GM21737 (cell line): ENCODE results near the gene THAP9.
"Not testable (repeated sequence)": the region's sequence is repeated elsewhere in the genome, so short reads cannot be mapped to it uniquely, and the experiment has no call there.

Experiments
- ATAC-seq: cut with Tn5 transposase; IDR thresholded peaks from one replicate; pipeline ENCODE4 v1.9.1; 2021; ENCODE audit warnings: mild to moderate bottlenecking, moderate library complexity; ENCODE audit not compliant: unreplicated experiment

THAP9 gene

GRCh38 chr4:82900411-82901182, at the start of gene THAP9:
TSS of gene THAP9 (plus strand) at chr4:82900735. CDS start at chr4:82900803, 68 bp downstream.
- peak; percentile 88 for ATAC-seq

- ATAC-seq, result no peak
Measured at GRCh38 chr4:82851318-82851717, 49.2 kb upstream of the THAP9 start.

DNA sequence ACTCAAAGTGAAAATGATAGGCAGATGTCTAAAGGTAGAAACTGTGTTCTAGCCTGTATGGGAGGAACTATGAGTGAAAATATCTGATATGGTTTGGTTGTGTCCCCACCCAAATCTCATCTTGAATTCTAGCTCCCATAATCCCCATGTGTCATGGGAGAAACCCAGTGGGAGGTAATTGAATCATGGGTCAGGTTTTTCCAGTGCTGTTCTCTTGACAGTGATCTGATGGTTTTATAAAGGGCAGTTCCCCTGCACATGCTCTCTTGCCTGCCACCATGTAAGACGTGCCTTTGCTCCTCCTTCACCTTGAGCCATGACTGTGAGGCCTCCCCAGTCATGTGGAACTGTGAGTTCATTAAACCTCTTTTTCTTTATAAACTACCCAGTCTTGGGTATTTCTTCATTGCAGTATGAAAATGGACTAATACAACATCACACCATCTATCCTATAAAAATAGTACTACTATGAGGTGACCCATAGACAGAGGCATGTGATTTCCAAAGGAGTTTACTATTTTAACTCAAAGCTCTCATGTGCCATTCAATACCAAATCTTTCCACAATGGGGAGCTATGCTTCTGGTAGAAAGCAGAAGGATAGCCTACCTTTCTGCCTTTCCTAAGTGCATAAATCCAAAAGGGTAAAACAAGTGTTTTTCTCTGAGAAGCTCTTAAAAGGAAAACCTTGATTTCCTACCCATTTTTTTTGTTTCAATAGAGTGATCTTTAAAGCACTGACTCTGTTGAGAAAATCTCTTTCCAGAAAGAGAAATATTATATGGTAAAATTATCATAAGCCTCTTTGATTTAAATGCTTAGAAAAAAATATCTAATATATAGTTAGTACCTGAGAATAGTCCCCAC, 48.4 kb upstream of the THAP9 start:
- no peak for ATAC-seq

GRCh38 chr4:82852751-82853285, 47.7 kb upstream of the THAP9 start:
- no peak for ATAC-seq

GRCh38 chr4:82860487-82860886, 40.0 kb upstream of the THAP9 start:
- not testable (repeated sequence) for ATAC-seq

DNA sequence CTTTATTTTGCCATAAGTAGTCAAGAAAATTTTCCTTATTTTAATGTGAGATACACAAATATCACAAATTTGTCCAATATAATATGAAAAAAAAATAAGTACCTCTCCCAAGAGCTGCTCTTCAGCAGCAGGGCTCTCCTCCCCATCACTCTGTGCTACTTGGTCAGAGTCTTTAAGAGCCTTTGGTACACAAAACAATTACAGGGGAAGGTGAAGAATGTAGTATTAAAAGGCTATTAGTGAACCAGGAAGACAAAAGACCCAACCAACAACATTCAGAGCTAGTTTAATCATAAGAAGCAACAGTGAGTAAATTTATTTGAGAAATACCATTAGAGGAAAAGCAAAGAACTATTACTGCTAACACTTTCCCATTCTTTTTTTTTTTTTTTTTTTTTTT, 39.0 kb upstream of the THAP9 start:
- ATAC-seq, result no peak

- ATAC-seq, result no peak
Measured at GRCh38 chr4:82864336-82864979, 36.1 kb upstream of the THAP9 start.

DNA sequence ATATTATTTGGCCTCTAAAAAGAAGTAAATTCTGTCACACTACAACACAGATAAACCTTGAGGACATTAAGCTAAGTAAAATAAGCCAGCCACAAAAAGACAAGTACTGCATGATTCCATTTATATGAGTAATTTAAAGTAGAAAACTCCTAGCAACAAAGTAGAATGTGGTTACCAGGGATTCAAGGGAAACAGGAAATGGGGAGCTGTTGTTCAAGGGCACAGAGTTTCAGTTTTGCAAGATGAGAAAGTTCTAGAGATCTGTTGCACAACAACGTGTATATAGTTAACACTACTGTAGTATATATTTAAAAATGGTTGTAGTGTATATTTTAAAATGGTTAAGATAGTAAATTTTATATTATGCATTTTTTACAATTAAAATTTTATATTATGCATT, 34.9 kb upstream of the THAP9 start:
- no peak for ATAC-seq

DNA sequence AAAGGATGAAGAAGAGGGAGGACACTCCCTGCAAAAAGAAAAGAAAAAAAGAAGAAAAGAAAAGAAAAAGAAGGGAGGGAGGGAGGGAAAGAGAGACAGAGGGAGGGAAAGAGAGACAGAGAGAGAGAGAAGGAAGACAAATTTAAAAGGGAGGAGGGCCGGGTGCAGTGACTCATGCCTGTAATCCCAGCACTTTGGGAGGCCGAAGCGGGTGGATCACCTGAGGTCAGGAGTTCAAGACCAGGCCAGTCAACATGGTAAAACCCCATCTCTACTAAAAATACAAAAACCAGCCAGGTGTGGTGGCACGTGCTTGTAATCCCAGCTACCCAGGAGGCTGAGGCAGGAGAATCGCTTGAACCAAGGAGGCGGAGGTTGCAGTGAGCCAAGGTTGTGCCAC, 34.5 kb upstream of the THAP9 start:
- ATAC-seq, result not testable (repeated sequence)

DNA sequence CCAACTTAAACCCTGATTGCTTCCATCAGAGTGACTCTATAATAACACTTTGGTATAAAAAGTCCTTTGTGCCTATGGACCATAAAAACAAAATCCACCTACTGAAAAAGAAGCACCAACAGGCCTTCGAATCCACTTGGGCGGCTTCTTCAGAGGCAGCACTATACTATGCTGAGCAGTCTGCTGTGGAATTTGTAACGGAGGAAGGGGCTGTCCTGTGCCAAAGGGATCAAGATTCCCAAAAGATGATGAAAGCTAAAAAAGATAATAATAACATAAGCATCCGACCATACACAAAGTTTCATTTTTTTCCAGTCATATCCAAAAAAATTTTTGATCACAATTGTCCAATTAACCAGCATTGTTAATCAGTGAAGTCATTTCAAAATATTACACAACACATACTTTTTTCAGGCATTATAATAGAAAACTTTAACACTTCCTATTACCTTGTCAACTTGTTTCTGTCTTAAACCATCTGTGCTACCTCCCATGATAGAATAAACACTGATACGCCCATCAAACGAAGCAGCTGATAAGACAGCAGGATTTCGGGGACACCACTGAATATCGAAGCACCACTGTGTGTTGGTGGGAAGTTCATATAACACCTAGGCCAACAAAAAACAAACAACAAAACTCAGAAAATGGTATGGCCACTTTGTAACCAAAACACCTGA, 33.7 kb upstream of the THAP9 start:
- ATAC-seq, result no peak

DNA sequence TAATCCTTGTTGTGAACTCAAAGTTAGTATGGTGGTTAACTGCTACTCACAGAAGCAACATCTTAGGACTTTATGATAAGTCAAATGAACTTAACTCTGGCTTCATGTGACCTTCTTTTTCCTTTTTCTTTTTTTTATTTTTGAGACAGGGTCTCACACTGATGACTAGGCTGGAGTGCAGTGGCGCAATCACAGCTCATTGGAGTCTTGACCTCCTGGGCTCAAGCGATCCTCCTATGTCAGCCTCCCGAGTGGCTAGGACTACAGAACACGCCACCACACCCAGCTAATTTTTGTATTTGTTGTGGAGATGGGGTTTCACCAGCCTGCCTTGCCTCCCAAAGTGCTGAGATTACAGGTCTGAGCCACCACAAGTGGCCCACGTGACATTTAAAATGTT, 32.0 kb upstream of the THAP9 start:
- no peak for ATAC-seq

GRCh38 chr4:82885410-82885809, 15.1 kb upstream of the THAP9 start:
- no peak for ATAC-seq

- ATAC-seq, result no peak
Measured at GRCh38 chr4:82886147-82886942, 14.2 kb upstream of the THAP9 start.

GRCh38 chr4:82889287-82889686, 11.2 kb upstream of the THAP9 start:
- ATAC-seq, result no peak

- no peak for ATAC-seq
Measured at GRCh38 chr4:82890528-82890900, 10.0 kb upstream of the THAP9 start.

- peak; percentile 93 for ATAC-seq
Measured at GRCh38 chr4:82890901-82891706, 9.4 kb upstream of the THAP9 start, which contains the start of gene SEC31A. TSS of gene SEC31A (minus strand) at chr4:82891153. CDS start at chr4:82881936, 9,217 bp downstream.

DNA sequence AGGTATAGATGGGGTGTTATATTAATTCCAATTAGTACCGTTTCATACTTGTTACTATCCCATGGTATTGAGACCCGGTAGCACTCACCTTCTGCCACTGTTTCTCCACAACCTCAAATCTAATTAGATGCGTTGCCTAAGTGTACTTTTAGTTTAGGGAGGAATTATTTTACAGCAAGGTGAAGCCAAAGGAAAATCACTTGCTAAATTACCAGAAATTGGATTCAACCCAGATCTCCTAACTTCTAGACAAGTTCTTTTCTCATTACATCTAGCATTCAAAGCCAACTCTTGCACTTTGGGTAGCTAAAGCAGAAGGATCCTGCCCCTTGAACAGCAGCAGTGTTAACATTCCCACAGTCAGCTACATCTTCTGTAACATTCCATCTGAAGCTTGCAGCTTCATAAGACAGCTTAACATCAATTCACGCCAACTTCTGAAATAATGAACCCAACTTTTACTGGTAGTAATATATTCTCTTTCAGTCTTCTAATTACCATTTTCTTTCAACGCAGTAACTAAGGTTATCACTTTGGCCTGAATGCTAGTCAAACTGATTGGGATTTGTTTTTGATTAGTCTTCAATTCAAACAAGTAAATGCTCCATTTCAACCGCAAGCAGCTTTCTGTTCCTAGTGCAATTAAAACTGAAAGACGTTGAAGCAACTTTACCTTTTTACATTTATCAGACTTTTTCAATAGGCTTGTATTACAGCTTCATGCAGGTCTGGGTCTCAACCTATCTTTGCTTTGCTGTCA, 8.6 kb upstream of the THAP9 start:
- no peak for ATAC-seq

DNA sequence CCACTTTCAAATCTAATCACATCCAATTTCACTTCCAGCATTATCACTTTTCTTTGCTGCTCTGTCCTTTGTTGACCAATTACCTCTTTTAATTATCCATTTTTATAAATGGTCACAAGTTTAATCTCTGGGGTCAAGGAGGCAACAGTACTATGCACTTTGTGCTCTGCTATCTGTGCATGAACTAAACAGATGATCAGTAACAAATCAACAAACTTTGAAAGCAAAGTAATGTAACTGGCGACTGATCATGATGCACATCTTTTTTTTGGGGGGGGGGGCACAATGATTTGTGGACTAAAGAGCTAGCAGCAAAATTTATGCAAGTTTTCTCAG, 8.1 kb upstream of the THAP9 start:
- ATAC-seq, result no peak
